Frontal cortex (tissue), 4 donors: ENCODE measurements around the gene RWDD1. TPM values are rescaled to one million over a fixed set of nuclear protein-coding genes. Genes with fewer than 3 reads are reported as not detected.
"Not testable (repeated sequence)": the region's sequence is repeated elsewhere in the genome, so short reads cannot be mapped to it uniquely, and the experiment has no call there.

Experiments used
- DNase-seq, 2 donors: peaks; one replicate each; pipeline ENCODE4 v3.0.0; 2012; ENCODE audit warnings: low spot score in 2 of 2
- FAIRE-seq: peaks from 2 replicates; lab custom pipeline; 2012; peaks lifted over from hg19 to GRCh38; lab: Jason Lieb, UNC
- total RNA-seq: library from RNA; depleted of rRNA; stranded (reverse); fragments of >200 nt; gene quantifications from one replicate; pipeline ENCODE4 v1.2.3, GENCODE V29; 2014
- donor health status: control.
- donor health status: control.
- donor health status: control.

The RWDD1 gene
- total RNA-seq, 1 donor from 2014 or later: 26.5 TPM

DNA sequence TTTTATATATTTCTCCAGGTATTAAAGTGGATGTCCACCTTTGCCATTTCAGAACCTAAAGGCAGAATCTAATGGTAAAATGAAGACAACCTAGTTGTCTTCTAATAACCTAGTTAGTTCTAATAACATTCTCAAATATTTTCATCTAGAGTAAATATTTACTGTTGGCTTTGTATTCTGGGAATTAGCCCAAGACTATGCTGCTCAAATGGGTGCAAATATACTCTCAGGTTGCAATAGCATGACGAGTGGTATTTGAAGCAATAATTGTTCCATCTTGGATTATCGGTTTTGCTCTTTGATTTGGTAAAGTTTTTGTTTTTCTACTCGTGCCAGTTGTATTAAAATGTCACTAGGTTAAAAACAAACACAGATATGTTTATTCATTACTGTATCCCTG, 23.9 kb downstream of the RWDD1 start:
- FAIRE-seq (no peak), DNase-seq (no peak)

DNA sequence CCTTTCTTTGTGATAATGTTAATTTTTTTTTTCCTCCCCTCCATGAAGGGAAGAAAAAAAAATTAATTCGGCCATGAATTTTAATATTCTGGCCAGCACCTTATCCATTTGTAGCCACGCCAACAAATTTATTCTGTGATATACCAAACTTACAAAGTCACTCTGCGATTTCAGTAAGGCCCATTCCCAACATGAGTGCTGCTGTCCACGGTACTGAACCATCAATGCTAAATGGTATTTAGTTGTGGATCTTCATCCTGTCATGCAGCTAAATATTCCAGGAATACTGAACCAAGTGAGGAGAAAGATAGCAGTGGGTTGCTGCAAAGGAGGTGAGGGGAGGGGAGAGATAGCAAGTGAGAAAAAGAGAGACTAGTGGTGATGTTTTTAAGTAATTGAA, 25.5 kb downstream of the RWDD1 start:
- FAIRE-seq: no peak
- DNase-seq: no peak

DNA sequence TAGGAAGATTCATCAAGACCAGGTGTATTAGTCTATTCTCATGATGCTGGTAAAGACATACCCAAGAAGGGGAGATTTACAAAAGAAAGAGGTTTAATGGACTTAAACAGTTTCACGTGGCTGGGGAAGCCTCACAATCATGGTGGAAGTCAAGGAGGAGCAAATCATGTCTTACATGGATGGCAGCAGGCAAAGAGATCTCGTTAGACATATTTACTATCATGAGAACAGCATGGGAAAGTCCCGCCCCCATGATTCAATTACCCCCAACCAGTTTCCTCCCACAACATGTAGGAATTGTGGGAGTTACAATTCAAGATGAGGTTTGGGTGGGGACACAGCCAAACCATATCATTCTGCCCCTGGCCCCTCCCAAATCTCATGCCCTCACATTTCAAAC, 32.6 kb downstream of the RWDD1 start:
- FAIRE-seq, DNase-seq: not testable (repeated sequence)

DNA sequence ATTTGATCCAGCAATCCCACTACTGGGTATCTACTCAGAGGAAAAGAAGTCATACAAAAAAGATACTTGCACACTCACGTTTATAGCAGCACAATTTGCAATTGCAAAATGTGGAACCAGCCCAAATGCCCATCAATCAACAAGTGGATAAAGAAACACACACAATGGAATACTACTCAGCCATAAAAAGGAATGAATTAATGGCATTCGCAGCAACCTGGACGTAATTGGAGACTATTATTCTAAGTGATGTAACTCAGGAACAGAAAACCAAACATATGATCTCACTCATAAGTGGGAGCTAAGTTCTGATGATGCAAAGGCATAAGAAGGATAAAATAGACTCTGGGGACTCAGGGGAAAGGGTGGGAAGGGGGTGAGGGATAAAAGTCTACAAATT, 33.6 kb downstream of the RWDD1 start:
- not testable (repeated sequence) for DNase-seq, FAIRE-seq

DNA sequence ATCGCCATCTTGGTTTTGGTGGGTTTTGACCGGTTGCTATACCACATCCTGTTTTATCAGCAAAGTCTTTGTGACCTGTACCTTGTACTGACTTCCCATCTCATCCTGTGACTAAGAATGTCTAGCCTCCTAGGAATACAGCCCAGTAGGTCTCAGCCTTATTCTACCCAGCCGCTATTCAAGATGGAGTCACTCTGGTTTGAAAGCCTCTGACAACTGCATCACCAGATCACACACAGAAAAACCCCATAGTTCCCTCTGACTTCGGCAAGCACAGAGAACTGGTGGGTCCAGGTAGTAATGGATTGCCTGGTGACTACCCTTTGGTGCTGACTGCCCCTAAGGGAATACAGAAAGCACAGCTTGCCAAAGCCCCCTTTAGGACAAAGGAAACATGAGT, 34.6 kb downstream of the RWDD1 start:
- FAIRE-seq (no peak), DNase-seq (no peak)

DNA sequence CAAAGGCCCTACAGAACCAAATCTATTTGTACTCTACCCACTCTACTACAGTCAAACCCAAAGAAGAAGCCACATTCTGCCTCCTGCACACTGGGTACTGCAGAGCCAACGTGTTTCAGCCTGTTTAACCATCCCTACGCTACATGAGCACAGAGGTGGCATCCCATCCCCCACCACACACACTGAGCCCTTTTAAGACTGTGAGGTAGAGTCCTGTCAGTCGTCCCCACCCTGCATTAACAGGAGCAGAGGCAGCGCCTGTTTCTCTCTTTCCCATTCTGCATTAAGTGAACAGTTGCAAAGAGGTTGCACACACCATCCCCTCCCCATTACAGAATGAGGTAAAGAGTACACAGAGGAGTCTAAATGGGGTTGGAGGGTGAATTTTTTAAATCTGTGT, 39.8 kb downstream of the RWDD1 start:
- DNase-seq: no peak
- FAIRE-seq: no peak

DNA sequence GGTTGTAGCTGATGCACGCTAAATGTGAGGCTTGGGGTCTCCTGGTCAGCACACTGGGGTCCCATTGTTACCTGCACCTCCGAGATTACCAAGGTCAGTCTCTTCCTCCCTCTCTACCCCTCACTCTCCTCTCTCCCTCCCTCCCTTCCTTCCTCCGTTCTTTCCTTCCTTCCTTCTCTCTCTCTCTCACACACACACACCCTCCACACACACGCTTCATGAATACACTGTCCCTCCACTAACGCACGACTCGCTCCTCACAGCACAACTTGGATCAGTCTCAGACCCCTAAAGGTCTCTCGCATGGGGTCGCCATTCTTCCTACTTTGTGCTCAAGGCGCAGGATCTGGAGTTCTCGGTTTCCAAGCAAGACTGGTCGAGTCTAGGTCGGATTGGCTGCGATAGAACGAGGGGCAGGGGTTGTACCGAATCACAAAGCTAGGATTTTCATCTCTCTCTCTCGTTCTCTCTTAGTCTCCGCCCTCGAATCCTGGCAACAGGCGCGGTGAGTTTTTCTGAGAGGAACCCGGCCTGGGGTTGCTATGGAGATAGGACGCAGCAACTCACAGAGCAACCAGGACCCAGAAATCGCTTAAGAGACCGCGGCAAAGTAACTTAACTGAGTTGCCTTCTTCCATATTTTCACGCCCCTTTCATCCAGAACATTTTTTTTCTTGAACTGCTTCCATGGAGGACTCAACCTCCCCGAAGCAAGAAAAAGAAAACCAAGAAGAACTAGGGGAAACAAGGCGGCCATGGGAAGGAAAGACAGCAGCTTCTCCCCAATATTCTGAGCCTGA, 44.8 kb downstream of the RWDD1 start, which contains the start of gene RSPH4A:
Gene RSPH4A, plus strand, starts transcription at position 543 of the 800 bp plus-strand sequence. Its CDS starts 145 bp downstream, at position 688.
- peak; percentile 36 to 75 for DNase-seq
- FAIRE-seq: no peak

DNA sequence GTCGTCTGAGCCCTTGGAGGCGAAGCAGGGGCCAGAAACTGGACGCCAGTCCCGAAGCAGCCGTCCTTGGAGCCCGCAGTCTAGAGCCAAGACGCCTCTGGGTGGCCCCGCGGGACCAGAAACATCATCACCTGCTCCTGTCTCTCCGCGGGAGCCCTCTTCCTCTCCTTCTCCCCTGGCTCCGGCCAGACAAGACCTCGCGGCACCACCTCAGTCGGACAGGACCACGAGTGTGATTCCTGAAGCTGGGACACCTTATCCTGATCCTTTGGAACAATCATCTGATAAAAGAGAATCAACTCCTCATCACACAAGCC, 45.4 kb downstream of the RWDD1 start:
- peak in 1 of 2 donors; percentile 7 for DNase-seq
- no peak for FAIRE-seq

DNA sequence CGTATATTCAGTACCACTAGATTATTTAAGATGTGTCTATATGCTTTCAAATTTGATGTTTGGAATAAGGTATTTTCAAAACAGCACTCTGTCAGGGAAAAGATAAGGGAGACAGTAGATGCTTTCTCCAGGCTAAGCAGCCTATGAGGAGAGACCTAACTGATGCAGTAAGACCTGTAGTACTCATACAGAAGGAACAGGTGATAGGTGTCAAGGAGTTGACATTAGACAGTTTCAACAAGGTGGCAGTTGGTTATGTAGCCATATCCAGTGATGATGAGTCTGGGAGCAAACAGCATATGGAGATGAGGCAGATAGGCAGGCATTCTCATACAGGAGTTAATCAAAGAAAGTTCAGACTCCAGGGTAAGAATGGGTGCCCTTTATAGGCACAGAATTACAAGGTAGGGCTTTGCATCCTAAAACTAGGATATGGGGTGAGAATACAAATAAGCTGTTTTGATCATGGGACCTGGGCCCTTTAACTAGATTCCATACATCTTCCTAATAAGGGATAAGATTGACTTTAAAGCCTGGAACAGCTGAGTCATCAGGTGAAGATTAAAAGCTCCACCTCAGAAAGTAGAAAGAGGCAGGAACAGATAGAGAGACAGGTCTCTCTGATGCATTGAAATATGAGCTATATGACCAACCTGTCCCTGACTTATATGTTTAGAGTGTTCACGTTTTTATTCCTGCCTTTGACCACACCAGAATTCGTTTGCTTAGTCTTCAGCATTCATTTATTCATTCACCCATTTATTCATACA, 52.9 kb downstream of the RWDD1 start:
- FAIRE-seq (no peak), DNase-seq (no peak)

DNA sequence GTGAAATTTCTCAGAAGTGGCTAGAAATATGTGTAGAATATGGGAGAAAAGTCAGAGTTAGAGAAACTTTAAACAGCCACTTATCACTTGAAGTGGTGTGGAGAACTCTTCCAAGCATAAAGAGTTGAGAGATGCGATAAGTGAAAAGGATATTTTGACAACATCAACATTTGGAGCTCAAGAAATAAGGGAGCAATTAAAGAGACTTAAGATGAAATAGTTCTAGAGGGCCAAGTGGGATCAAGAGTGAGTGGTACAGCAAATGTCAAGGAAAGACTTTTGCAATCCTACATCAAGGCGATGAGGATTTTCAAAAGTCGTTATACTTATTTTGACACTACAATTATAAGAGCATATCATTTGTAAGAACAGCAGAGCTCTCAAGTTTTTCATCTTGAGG, 54.6 kb downstream of the RWDD1 start:
- FAIRE-seq (no peak), DNase-seq (no peak)

DNA sequence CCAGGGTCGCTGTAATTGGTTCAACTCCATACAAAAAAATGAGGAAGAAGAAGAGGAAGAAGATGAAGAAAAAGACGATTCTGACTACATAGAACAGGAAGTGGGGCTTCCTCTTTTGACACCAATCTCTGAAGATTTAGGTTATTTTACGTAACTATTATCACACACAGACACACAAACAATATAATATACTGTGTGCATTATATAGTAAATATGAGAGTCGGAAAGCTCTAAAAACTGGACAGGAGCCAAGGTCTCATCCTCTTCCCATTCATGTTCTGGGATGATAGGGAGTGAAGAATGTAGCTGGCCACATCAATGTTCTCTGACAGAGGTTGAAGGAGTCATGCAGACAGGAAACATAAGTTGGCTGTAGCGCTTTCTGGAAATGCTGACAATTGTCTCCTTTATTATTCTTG, 58.3 kb downstream of the RWDD1 start:
- FAIRE-seq (no peak), DNase-seq (no peak)

DNA sequence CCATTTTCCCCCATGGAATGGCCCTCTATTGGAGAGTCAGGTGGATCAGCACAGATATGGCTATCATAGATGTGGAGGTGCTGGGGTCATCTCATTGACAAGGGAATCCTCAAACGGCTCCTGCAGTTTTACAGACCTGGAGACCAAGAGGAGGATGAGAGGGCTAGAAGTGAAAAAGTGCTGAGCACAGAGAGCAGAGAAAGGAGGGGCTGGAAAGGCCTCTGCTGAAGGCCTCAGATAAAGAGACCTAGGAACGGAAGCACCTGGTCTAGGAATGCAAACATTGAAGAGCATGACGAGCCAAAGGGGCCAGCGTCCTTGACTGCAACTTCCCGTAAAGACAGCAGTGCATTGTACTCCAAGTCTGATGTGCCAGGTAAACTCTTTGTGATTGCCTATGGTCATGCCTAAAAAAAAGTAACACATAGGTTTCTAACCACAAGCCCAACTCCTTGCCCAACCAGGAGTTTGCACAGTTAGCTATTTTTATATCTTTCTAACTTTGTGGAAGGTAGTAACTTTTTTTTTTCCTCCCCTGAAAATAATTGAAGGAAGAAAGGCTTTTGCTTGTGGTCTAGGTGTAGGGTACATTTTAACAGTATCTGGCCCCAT, 60.2 kb downstream of the RWDD1 start:
- DNase-seq (no peak), FAIRE-seq (no peak)

DNA sequence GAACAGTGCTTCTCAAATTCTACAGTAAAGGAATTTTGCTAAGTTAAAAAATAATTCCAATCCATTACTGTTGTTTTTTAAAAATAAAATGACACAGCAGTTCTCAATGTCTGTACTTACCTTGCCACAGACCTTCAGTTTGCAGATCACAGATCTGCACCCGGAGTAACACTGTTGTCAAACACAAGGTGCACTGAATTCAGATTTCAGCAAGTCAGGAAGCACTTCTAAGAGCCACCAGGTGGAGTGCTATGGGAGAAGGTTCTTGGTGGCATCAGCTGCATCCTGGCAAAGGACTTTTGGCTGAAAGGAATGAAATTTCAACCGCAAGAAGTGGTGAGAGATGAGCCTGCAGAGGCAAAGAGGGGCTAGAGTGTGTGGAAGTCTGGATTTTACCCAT, 62.4 kb downstream of the RWDD1 start:
- FAIRE-seq: no peak
- DNase-seq: no peak

Other genes starting within 250 kb of the RWDD1 start
- gene DSE, start 200.6 kb upstream of the RWDD1 start, total RNA-seq: 20.4 TPM
- gene CALHM6, start 110.1 kb upstream of the RWDD1 start, total RNA-seq: 4.5 TPM
- 0.41 TPM for gene CALHM5, start 59.9 kb upstream of the RWDD1 start, total RNA-seq
- gene TRAPPC3L, start 25.8 kb upstream of the RWDD1 start, total RNA-seq: under 0.01 TPM
- gene CALHM4, start 17.8 kb upstream of the RWDD1 start, total RNA-seq: not detected
- gene RSPH4A, start 45.0 kb downstream of the RWDD1 start, total RNA-seq: 1.6 TPM
- gene ZUP1, start 97.3 kb downstream of the RWDD1 start, total RNA-seq: 46.9 TPM
- gene KPNA5, start 109.7 kb downstream of the RWDD1 start, total RNA-seq: 52.6 TPM
- gene FAM162B, start 194.2 kb downstream of the RWDD1 start, total RNA-seq: 1.2 TPM